HG02840 (cell line): ENCODE data around the gene BCL11A.

Source experiments
- ATAC-seq: cut with Tn5 transposase; IDR thresholded peaks from one replicate; pipeline ENCODE4 v1.9.1; 2021; ENCODE audit warnings: mild to moderate bottlenecking, moderate library complexity, moderate number of reproducible peaks; ENCODE audit not compliant: unreplicated experiment, low FRiP score

The BCL11A gene

GRCh38 chr2:60472041-60472440 is 81.4 kb downstream of the BCL11A start:
- no peak for ATAC-seq

GRCh38 chr2:60470340-60470739 is 83.1 kb downstream of the BCL11A start:
- no peak for ATAC-seq

- ATAC-seq = no peak
Observed at GRCh38 chr2:60469536-60470317, 83.7 kb downstream of the BCL11A start.

GRCh38 chr2:60468382-60469085 is 84.9 kb downstream of the BCL11A start:
- no peak for ATAC-seq

- no peak for ATAC-seq
Observed at GRCh38 chr2:60466161-60466702, 87.2 kb downstream of the BCL11A start.

GRCh38 chr2:60465736-60466135 is 87.7 kb downstream of the BCL11A start:
- no peak for ATAC-seq

GRCh38 chr2:60463249-60463648 is 90.2 kb downstream of the BCL11A start:
- no peak for ATAC-seq

GRCh38 chr2:60461421-60462108 is 91.9 kb downstream of the BCL11A start:
- ATAC-seq = no peak

- ATAC-seq = no peak
Observed at GRCh38 chr2:60460577-60461420, 92.7 kb downstream of the BCL11A start.

GRCh38 chr2:60459851-60460250 is 93.6 kb downstream of the BCL11A start:
- no peak for ATAC-seq

- no peak for ATAC-seq
Observed at GRCh38 chr2:60456115-60456770, 97.2 kb downstream of the BCL11A start.

GRCh38 chr2:60453872-60454271 is 99.6 kb downstream of the BCL11A start:
- ATAC-seq = no peak

- no peak for ATAC-seq
Observed at GRCh38 chr2:60453301-60453700, 100.2 kb downstream of the BCL11A start.

GRCh38 chr2:60450488-60450887 is 103.0 kb downstream of the BCL11A start:
- no peak for ATAC-seq

- ATAC-seq = no peak
Observed at GRCh38 chr2:60447943-60448342, 105.5 kb downstream of the BCL11A start.

- ATAC-seq = peak; percentile 85
Observed at GRCh38 chr2:60446413-60447267, 106.8 kb downstream of the BCL11A start.

- ATAC-seq = no peak
Observed at GRCh38 chr2:60445684-60446179, 107.7 kb downstream of the BCL11A start.

GRCh38 chr2:60442608-60443007 is 110.8 kb downstream of the BCL11A start:
- no peak for ATAC-seq

GRCh38 chr2:60441800-60442199 is 111.7 kb downstream of the BCL11A start:
- ATAC-seq = no peak
